MM.1S (cell line): ENCODE measurements around the gene GIT1.

Experiments
- CTCF ChIP-seq: fragments of 300-600 bp; sonication (generic); IDR thresholded peaks from 2 replicates; pipeline ENCODE4 v1.5.1; 2016; ENCODE audit warnings: antibody characterized with exemption, low read length, mixed read lengths
- EZH2 ChIP-seq: fragments of 300-600 bp; sonication (generic); optimal IDR thresholded peaks from 2 replicates; pipeline ENCODE3; 2017; ENCODE audit warnings: low read depth, mild to moderate bottlenecking, antibody characterized with exemption, low read length, mixed read lengths
- EZH2phosphoT487 ChIP-seq: fragments of 300-600 bp; sonication (generic); IDR thresholded peaks from 2 replicates; pipeline ENCODE4 v1.6.1; 2018; ENCODE audit warnings: antibody characterized with exemption, low read length

DNA sequence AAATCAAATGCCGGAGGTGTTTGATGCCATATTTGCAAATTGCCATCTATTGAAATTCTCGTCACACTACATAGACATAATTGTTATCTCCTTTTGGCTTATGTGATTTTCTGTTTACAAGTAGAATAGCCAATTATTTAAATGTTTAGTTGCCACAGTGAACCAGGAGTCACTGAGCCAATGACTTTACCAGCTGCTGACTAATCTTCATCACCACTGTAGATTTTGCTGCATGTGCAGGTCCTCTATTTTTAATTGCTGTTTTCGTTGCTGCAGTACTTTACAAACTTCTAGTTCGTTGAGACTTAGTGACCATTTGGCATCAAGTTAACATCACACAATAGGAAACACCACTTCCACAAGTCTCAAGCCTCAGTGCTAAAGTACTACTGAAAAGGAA, 45.4 kb downstream of the GIT1 start:
- TF ChIP-seq CTCF: no peak
- TF ChIP-seq EZH2: no peak
- TF ChIP-seq EZH2phosphoT487: no peak
